CD4-positive, alpha-beta T cell treated with Interferon alpha-2 for 1 hour (primary cell): ENCODE data around the gene FIBP.

Experiments used
- DNase-seq, 2 donors: peaks; one replicate each; pipeline ENCODE4 v3.0.0-alpha.2; 2020 to 2022

Gene FIBP

GRCh38 chr11:65888163-65888814 is at the start of gene FIBP:
FIBP (minus strand) TSS chr11:65888471; CDS start chr11:65888418, 53 bp downstream.
- DNase-seq, result peak; percentile 96 to 97

- DNase-seq, result no peak
These were observed 49.5 kb upstream of the FIBP start for GRCh38 chr11:65937766-65938165.

- no peak for DNase-seq
These were observed 45.7 kb upstream of the FIBP start for GRCh38 chr11:65934014-65934413.

- DNase-seq, result peak in 1 of 2 donors; percentile 25
These were observed 44.3 kb upstream of the FIBP start for GRCh38 chr11:65932558-65932919.

- no peak for DNase-seq
These were observed 43.7 kb upstream of the FIBP start for GRCh38 chr11:65931773-65932557.

GRCh38 chr11:65928667-65929066 is 40.4 kb upstream of the FIBP start:
- DNase-seq, result peak in 1 of 2 donors; percentile 28

GRCh38 chr11:65927904-65928397 is 39.7 kb upstream of the FIBP start:
- DNase-seq, result peak; percentile 92 to 94

- no peak for DNase-seq
These were observed 37.1 kb upstream of the FIBP start for GRCh38 chr11:65925397-65925796.

GRCh38 chr11:65922565-65922964 is 34.3 kb upstream of the FIBP start:
- DNase-seq, result no peak

- no peak for DNase-seq
These were observed 33.6 kb upstream of the FIBP start for GRCh38 chr11:65921876-65922275.

- no peak for DNase-seq
These were observed 32.8 kb upstream of the FIBP start for GRCh38 chr11:65921033-65921555.

- no peak for DNase-seq
These were observed 32.1 kb upstream of the FIBP start for GRCh38 chr11:65920372-65920802.

GRCh38 chr11:65919573-65920371 is 31.5 kb upstream of the FIBP start:
- DNase-seq, result peak in 1 of 2 donors; percentile 77

GRCh38 chr11:65919141-65919572 is 30.9 kb upstream of the FIBP start, which contains the start of gene DRAP1:
DRAP1 (plus strand) TSS chr11:65919426; CDS start chr11:65919502, 76 bp downstream.
- peak; percentile 99 for DNase-seq

GRCh38 chr11:65918211-65919140 is 30.2 kb upstream of the FIBP start, which contains the start of gene C11orf68:
C11orf68 (minus strand) TSS chr11:65919062; CDS start chr11:65919031, 31 bp downstream.
- no peak for DNase-seq

GRCh38 chr11:65917434-65918210 is 29.4 kb upstream of the FIBP start:
- no peak for DNase-seq

GRCh38 chr11:65917077-65917433 is 28.8 kb upstream of the FIBP start:
- DNase-seq, result no peak

GRCh38 chr11:65916391-65916790 is 28.1 kb upstream of the FIBP start:
- DNase-seq, result no peak

- peak in 1 of 2 donors; percentile 34 for DNase-seq
These were observed 27.6 kb upstream of the FIBP start for GRCh38 chr11:65915821-65916251.

GRCh38 chr11:65915101-65915820 is 27.0 kb upstream of the FIBP start:
- DNase-seq, result no peak
